ENCODE data around the gene FHAD1.
A peak's percentile ranks its signal among the peaks of the same experiment; 100 is the strongest.

Gene FHAD1

DNA sequence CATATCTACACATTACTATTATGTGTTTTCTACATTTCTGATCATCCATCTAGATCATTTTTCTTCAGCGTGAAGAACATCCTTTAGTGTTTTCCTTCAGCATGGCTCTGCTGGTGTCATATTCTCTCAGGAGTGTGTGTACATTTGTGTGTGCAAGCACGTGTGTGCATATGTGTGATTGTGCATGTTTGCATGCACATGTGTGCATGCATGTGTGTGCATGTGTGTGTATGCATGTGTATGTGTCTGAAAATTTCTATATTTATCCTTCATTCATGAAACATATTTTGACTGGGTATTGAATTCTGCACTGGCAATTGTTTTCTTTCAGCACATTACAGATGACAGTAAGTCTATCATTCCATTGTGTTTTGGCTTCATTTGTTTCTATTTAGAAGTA lies 74.6 kb downstream of the FHAD1 start:
- DNase-seq: no peak
- Mint-ChIP-seq H3K36me3 (ENCODE audit: low read depth) (no peaks in the 10 kb centered on the region), H3K27ac (no peak overlapping the region), H3K4me1 (peaks cover 44% of the 10 kb centered on the region), H3K27me3 (ENCODE audit: low read depth, poor library complexity) (peaks cover 12% of the 10 kb centered on the region), H3K4me3 (no peak overlapping the region), H3K9me3 (peaks cover 24% of the 10 kb centered on the region)
- TF ChIP-seq, protein P1, sequence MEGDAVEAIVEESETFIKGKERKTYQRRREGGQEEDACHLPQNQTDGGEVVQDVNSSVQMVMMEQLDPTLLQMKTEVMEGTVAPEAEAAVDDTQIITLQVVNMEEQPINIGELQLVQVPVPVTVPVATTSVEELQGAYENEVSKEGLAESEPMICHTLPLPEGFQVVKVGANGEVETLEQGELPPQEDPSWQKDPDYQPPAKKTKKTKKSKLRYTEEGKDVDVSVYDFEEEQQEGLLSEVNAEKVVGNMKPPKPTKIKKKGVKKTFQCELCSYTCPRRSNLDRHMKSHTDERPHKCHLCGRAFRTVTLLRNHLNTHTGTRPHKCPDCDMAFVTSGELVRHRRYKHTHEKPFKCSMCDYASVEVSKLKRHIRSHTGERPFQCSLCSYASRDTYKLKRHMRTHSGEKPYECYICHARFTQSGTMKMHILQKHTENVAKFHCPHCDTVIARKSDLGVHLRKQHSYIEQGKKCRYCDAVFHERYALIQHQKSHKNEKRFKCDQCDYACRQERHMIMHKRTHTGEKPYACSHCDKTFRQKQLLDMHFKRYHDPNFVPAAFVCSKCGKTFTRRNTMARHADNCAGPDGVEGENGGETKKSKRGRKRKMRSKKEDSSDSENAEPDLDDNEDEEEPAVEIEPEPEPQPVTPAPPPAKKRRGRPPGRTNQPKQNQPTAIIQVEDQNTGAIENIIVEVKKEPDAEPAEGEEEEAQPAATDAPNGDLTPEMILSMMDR (IDR thresholded peaks at IDR 0.05): no peak

DNA sequence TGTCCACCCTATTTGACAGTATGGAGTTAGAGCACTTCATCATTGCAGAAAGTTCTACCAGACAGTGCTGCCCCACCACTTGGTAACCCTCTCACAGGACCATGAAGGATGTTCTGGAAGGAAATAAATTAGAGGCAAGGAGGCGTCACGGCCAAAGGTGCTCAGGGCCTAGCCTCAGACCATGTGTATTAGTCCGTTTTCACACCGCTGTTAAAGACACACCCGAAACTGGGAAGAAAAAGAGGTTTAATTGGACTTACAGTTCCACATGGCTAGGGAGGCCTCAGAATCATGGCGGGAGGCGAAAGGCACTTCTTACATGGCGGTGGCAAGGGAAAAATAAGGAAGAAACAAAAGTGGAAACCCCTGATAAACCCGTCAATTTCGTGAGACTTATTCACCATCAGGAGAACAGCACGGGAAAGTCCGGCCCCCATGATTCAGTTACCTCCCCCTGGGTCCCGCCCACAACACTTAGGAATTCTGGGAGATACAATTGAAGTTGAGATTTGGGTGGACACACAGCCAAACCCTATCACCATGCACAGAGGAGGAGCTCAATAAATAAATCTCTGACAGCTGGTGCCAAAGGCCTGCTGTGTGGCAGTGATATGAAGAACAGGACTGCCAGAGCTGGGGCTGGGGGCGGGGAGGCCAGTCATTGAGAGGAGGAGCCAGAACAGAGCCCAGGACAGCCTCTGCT lies 75.8 kb downstream of the FHAD1 start:
- Mint-ChIP-seq H3K36me3 (ENCODE audit: low read depth) (no peaks in the 10 kb centered on the region), H3K4me3 (no peak overlapping the region), H3K27ac (no peak overlapping the region), H3K4me1 (peaks cover 50% of the 10 kb centered on the region), H3K9me3 (peaks cover 24% of the 10 kb centered on the region), H3K27me3 (ENCODE audit: low read depth, poor library complexity) (peaks cover 7% of the 10 kb centered on the region)
- TF ChIP-seq, protein P1 (IDR thresholded peaks at IDR 0.05): no peak
- no peak for DNase-seq

DNA sequence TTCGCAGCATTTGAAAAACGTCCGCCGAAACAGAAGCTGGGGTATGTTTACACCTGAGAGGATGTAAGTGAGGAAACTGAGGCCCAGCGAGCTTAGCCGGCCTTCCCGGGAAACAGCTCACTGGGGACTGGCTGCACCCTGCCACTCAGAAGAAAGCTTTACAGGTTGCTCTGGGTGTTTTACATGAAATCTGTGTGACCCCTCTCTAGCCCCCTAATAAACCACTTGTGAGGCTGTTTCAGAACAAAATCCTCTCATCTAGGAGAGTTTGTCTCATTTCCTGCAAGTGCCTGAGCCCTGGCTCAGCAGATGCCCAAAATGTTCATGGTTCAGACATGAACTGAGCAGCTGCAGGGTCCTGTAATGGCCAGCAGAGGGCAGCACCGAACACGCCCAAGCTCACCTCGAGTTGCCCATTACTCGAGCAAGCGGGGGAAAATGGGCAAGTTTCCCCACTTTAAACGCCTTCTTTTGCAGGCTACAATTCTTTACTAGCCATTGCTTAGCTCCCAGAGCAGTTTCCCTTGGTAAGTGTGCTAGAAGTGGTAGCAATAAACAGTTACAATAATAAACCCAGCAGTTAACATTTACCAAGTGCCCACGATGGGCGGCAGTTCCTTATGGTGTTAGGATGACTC lies 76.4 kb downstream of the FHAD1 start:
- peak; percentile 77 for DNase-seq
- Mint-ChIP-seq H3K36me3 (ENCODE audit: low read depth) (no peaks in the 10 kb centered on the region), H3K9me3 (peaks cover 24% of the 10 kb centered on the region), H3K27me3 (ENCODE audit: low read depth, poor library complexity) (peaks cover 7% of the 10 kb centered on the region), H3K4me3 (no peak overlapping the region), H3K27ac (no peak overlapping the region), H3K4me1 (peaks cover 55% of the 10 kb centered on the region)
- TF ChIP-seq, protein P1 (IDR thresholded peaks at IDR 0.05): peak; percentile 97

DNA sequence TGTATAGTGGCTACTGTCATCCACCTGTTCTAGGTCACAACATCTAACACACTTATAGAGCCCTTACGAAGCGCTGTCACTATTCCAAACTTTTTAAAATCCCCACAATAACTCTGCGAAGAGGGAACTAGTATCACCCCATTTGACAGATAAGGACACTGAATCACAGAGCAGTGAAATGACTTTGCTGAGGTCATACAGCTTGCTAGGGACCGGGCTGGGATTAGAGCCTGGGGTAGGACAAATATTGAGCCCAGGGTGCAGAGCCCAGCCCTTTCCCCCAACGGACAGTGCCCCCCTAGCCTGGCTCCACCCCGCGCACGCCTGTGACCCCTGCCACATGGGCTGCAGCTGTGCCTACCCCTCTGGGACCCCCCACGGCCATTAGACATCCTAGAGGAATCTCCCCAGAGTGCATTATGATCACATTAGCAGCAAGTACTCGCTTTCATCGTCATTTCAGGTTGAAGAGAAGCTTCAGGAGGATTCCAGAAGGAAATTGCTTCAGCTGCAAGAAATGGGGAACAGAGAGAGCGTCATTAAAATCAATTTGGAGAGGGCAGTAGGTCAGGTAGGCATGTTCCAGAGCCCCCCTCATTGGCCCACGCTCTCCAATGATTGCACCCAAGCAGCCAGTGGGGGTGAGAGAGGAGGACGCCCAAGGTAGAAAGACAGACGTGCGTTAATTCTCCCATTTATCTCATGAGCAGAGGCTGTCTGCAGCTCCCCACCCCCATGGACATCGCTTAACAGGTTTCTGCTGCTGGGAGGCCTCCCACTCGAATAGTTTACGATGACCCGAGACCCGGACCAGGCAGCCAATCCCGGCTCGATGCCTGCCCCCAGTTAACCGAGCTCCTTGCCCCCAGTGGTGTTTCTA lies 77.2 kb downstream of the FHAD1 start:
- H3K27me3 Mint-ChIP-seq (ENCODE audit: low read depth, poor library complexity): peaks cover 7% of the 10 kb centered on the region
- DNase-seq: peak; percentile 24
- TF ChIP-seq, protein P1 (IDR thresholded peaks at IDR 0.05): no peak
- no peaks in the 10 kb centered on the region for H3K36me3 Mint-ChIP-seq (ENCODE audit: low read depth)
- peak overlapping the region; percentile 39 for H3K4me3 Mint-ChIP-seq
- H3K27ac Mint-ChIP-seq: peak overlapping the region; percentile 33
- peaks cover 63% of the 10 kb centered on the region for H3K4me1 Mint-ChIP-seq
- peaks cover 24% of the 10 kb centered on the region for H3K9me3 Mint-ChIP-seq

DNA sequence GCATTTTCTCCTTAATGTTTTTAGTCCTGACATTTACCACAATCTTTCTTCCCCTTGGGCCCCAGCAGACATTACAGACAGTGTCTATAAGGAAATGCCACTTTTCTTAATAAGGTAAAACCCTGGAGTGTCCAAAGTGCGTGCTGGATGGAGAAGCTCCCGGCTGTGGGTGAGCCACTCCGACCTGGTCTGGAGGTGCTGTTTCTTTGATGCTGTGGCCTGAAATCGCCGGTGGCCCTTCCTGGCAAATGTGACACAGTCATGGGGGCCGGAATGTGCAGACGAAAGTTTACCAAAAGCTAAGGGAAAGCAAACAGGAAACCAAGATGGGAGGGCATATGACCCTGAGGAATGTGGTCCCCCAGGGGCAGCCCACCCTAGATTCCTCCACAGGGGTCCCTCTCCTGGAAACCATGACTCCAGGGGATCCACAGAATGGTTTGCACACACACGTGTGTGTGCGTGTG lies 77.9 kb downstream of the FHAD1 start:
- Mint-ChIP-seq H3K9me3 (peaks cover 18% of the 10 kb centered on the region), H3K27ac (peak overlapping the region; percentile 33), H3K4me3 (peak overlapping the region; percentile 39), H3K27me3 (ENCODE audit: low read depth, poor library complexity) (peaks cover 7% of the 10 kb centered on the region), H3K4me1 (peaks cover 66% of the 10 kb centered on the region), H3K36me3 (ENCODE audit: low read depth) (no peaks in the 10 kb centered on the region)
- TF ChIP-seq, protein P1 (IDR thresholded peaks at IDR 0.05): no peak
- DNase-seq: no peak
